HepG2 (cell line): ENCODE results near the gene SERPINB13.
"Not testable (repeated sequence)": the region's sequence is repeated elsewhere in the genome, so short reads cannot be mapped to it uniquely, and the experiment has no call there.

Experiments
- MAX ChIP-seq: IDR thresholded peaks from 2 replicates; pipeline ENCODE4 v1.6.1; 2012; ENCODE audit warnings: inconsistent platforms
- SRSF1 ChIP-seq: fragments of 200-400 bp; formaldehyde crosslinking; optimal IDR thresholded peaks from 2 replicates; pipeline ENCODE3; 2017; ENCODE audit warnings: mild to moderate bottlenecking, low read depth, low read length, moderate library complexity

DNA sequence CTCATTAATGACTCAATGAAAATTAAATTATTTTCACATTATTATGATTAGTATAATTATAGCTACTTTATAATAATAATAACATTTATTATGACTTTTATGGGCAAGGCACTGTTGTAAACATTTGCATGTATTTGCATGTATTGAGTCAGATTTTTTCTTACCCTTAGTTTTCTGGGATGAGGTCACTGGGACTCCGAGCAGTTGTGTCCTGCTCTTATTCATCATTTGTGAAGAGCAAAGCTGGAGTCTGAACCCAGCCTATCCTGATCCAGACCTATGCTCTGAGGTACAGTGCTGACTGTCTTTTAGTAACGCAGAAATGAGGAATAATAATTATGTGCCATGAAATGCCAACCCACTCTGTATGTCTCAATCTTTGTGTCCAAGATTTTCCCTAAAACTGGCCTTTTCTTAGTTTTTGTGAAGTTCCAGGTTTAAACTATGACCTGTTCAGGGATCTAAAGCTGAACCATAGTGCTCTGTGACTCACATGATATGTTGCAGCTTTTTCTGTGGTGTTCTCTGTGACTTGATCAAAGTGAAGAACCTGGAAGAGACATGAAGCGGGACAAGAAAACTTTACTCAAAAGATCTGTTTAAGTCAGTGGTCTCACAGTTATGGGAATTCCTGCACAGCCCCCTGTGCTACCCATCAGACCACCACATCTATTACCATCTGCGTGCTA lies 55.7 kb downstream of the SERPINB13 start:
- TF ChIP-seq SRSF1, MAX: not testable (repeated sequence)
